HepG2 (cell line): Measurements from ENCODE around the gene SZRD1. TPM values are rescaled to one million over a fixed set of nuclear protein-coding genes. Genes with fewer than 3 reads are reported as not detected.

ENCODE experiments used
- BRF2 ChIP-seq: sonication (generic); formaldehyde crosslinking; IDR thresholded peaks from 2 replicates; pipeline ENCODE4 v1.8.1; 2022; ENCODE audit warnings: mild to moderate bottlenecking, missing genetic modification reagents
- CHD2 ChIP-seq: IDR thresholded peaks from 2 replicates; pipeline ENCODE4 v1.6.1; 2011; ENCODE audit warnings: low read depth, low read length, improper control_type of control experiment
- GATA4 ChIP-seq: sonication (generic); IDR thresholded peaks from 2 replicates; pipeline ENCODE4 v1.6.1; 2016; ENCODE audit warnings: antibody characterized with exemption, low read depth, borderline replicate concordance
- HMG20A ChIP-seq: IDR thresholded peaks from 2 replicates; pipeline ENCODE4 v1.6.1; 2016; ENCODE audit warnings: borderline replicate concordance
- MIER2 ChIP-seq: IDR thresholded peaks from 2 replicates; pipeline ENCODE4 v1.6.1; 2016; ENCODE audit warnings: missing biosample characterization, missing genetic modification reagents
- NFKBIZ ChIP-seq: IDR thresholded peaks from 2 replicates; pipeline ENCODE4 v1.6.1; 2018; ENCODE audit warnings: missing genetic modification reagents, missing compliant biosample characterization
- NPAS2 ChIP-seq: sonication (generic); formaldehyde crosslinking; IDR thresholded peaks from 2 replicates; pipeline ENCODE4 v1.8.0; 2022; ENCODE audit warnings: mild to moderate bottlenecking, missing genetic modification reagents, borderline replicate concordance
- NR0B2 ChIP-seq: sonication (generic); formaldehyde crosslinking; IDR thresholded peaks from 2 replicates; pipeline ENCODE4 v1.4.0; 2020; ENCODE audit warnings: mild to moderate bottlenecking, missing genetic modification reagents
- NRL ChIP-seq: sonication (generic); formaldehyde crosslinking; IDR thresholded peaks from 2 replicates; pipeline ENCODE4 v1.5.0; 2020; ENCODE audit warnings: missing genetic modification reagents, mild to moderate bottlenecking, moderate library complexity, borderline replicate concordance
- PLRG1 ChIP-seq: fragments of 450-650 bp; conservative IDR thresholded peaks from 2 replicates; pipeline ENCODE4 v1.6.1; 2016
- RBM39 ChIP-seq: fragments of 200-400 bp; formaldehyde crosslinking; IDR thresholded peaks from one replicate; pipeline ENCODE4 v1.6.1; 2018; ENCODE audit warnings: antibody characterized with exemption, mild to moderate bottlenecking, low read depth, low read length; ENCODE audit not compliant: poor library complexity, severe bottlenecking
- THAP7 ChIP-seq: sonication (generic); formaldehyde crosslinking; IDR thresholded peaks from 2 replicates; pipeline ENCODE4 v1.8.1; 2023; ENCODE audit warnings: mild to moderate bottlenecking, missing genetic modification reagents
- ZMYM2 ChIP-seq: sonication (generic); formaldehyde crosslinking; IDR thresholded peaks from 2 replicates; pipeline ENCODE4 v1.8.0; 2022; ENCODE audit warnings: mild to moderate bottlenecking, missing genetic modification reagents
- ZNF180 ChIP-seq: sonication (generic); formaldehyde crosslinking; IDR thresholded peaks from 2 replicates; pipeline ENCODE4 v1.4.0; 2020; ENCODE audit warnings: low read depth, missing genetic modification reagents, borderline replicate concordance
- ZNF530 ChIP-seq: sonication (generic); formaldehyde crosslinking; IDR thresholded peaks from 2 replicates; pipeline ENCODE4 v1.5.0; 2020; ENCODE audit warnings: low read depth, mild to moderate bottlenecking, missing genetic modification reagents
- ZNF550 ChIP-seq: sonication (generic); formaldehyde crosslinking; IDR thresholded peaks from 2 replicates; pipeline ENCODE4 v1.4.0; 2020; ENCODE audit warnings: mild to moderate bottlenecking, missing genetic modification reagents, borderline replicate concordance
- ZNF75D ChIP-seq: sonication (generic); formaldehyde crosslinking; IDR thresholded peaks from 2 replicates; pipeline ENCODE4 v1.8.1; 2023; ENCODE audit warnings: missing genetic modification reagents, mild to moderate bottlenecking, borderline replicate concordance
- polyA plus RNA-seq, 8 experiments: library from polyadenylated mRNA; depleted of rRNA in 3 of 8; stranded (reverse) in 7 of 8; unstranded in 1 of 8; fragments of >200 nt; fragmentation: Illumina TruSeq in 4 of 8; extraction: Trizol in 4 of 8; gene quantifications; 2 replicates each; pipeline versions ENCODE4 v1.2.1 to v1.2.3, GENCODE V29; 2011 to 2016; ENCODE audit warnings: low read depth in 4 of 8, missing spikeins in 1 of 8, mixed read lengths in 1 of 8; ENCODE audit not compliant: insufficient read depth in 1 of 8
- total RNA-seq, 5 experiments: library from RNA; depleted of rRNA; stranded (reverse); fragments of >200 nt; fragmentation: Illumina TruSeq; extraction: Trizol; gene quantifications; 2 replicates each; pipeline ENCODE4 v1.2.3, GENCODE V29; 2016; ENCODE audit warnings: low read depth in 1 of 5
- TF ChIP-seq, protein P1 (sequence below): sonication (generic); formaldehyde crosslinking; IDR thresholded peaks from 2 replicates; pipeline ENCODE4 v1.4.0; 2020; ENCODE audit warnings: missing genetic modification reagents
- TF ChIP-seq, protein P2 (sequence below): IDR thresholded peaks from 2 replicates; pipeline ENCODE4 v1.6.1; 2012; ENCODE audit warnings: low read length, improper control_type of control experiment

Gene SZRD1
- total and polyA plus RNA-seq, 2 of the 13 experiments (the other 11 are each of a cell fraction or from before 2014, with no cell fraction given): 28.5 to 41.4 TPM

GRCh38 chr1:16351994-16352841 lies 14.8 kb upstream of the SZRD1 start, which contains the start of gene FBXO42 (continued):
- TF ChIP-seq NFKBIZ (CRISPR knock-in tag) (no peak; the same call in 1 of the 2 replicates), RBM39 (peak; percentile 58), HMG20A (CRISPR knock-in tag) (no peak), MIER2 (CRISPR knock-in tag) (no peak), ZMYM2 (CRISPR knock-in tag) (no peak), ZNF75D (no peak), BRF2 (CRISPR knock-in tag) (0 out of 2 replicates have a peak, but pooled peaks have one; percentile 51), NRL (CRISPR knock-in tag) (no peak), PLRG1 (no peak), ZNF180 (no peak), NR0B2 (CRISPR knock-in tag) (no peak), ZNF530 (CRISPR knock-in tag) (no peak), NPAS2 (CRISPR knock-in tag) (no peak), THAP7 (CRISPR knock-in tag) (no peak), GATA4 (peak; percentile 52; the same call in 1 of the 2 replicates), ZNF550 (CRISPR knock-in tag) (no peak), CHD2 (no peak)
- TF ChIP-seq, protein P1, sequence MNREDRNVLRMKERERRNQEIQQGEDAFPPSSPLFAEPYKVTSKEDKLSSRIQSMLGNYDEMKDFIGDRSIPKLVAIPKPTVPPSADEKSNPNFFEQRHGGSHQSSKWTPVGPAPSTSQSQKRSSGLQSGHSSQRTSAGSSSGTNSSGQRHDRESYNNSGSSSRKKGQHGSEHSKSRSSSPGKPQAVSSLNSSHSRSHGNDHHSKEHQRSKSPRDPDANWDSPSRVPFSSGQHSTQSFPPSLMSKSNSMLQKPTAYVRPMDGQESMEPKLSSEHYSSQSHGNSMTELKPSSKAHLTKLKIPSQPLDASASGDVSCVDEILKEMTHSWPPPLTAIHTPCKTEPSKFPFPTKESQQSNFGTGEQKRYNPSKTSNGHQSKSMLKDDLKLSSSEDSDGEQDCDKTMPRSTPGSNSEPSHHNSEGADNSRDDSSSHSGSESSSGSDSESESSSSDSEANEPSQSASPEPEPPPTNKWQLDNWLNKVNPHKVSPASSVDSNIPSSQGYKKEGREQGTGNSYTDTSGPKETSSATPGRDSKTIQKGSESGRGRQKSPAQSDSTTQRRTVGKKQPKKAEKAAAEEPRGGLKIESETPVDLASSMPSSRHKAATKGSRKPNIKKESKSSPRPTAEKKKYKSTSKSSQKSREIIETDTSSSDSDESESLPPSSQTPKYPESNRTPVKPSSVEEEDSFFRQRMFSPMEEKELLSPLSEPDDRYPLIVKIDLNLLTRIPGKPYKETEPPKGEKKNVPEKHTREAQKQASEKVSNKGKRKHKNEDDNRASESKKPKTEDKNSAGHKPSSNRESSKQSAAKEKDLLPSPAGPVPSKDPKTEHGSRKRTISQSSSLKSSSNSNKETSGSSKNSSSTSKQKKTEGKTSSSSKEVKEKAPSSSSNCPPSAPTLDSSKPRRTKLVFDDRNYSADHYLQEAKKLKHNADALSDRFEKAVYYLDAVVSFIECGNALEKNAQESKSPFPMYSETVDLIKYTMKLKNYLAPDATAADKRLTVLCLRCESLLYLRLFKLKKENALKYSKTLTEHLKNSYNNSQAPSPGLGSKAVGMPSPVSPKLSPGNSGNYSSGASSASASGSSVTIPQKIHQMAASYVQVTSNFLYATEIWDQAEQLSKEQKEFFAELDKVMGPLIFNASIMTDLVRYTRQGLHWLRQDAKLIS (CRISPR knock-in tag): no peak
- TF ChIP-seq, protein P2, sequence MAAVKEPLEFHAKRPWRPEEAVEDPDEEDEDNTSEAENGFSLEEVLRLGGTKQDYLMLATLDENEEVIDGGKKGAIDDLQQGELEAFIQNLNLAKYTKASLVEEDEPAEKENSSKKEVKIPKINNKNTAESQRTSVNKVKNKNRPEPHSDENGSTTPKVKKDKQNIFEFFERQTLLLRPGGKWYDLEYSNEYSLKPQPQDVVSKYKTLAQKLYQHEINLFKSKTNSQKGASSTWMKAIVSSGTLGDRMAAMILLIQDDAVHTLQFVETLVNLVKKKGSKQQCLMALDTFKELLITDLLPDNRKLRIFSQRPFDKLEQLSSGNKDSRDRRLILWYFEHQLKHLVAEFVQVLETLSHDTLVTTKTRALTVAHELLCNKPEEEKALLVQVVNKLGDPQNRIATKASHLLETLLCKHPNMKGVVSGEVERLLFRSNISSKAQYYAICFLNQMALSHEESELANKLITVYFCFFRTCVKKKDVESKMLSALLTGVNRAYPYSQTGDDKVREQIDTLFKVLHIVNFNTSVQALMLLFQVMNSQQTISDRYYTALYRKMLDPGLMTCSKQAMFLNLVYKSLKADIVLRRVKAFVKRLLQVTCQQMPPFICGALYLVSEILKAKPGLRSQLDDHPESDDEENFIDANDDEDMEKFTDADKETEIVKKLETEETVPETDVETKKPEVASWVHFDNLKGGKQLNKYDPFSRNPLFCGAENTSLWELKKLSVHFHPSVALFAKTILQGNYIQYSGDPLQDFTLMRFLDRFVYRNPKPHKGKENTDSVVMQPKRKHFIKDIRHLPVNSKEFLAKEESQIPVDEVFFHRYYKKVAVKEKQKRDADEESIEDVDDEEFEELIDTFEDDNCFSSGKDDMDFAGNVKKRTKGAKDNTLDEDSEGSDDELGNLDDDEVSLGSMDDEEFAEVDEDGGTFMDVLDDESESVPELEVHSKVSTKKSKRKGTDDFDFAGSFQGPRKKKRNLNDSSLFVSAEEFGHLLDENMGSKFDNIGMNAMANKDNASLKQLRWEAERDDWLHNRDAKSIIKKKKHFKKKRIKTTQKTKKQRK: no peak
